Neuron (in vitro differentiated cells): ENCODE results near the gene TCN2.
"Not testable (repeated sequence)": the region's sequence is repeated elsewhere in the genome, so short reads cannot be mapped to it uniquely, and the experiment has no call there.

Source experiments
- H2AFZ ChIP-seq: one replicate; pipeline ENCODE4 v1.6.1; 2013; ENCODE audit warnings: low read depth, mild to moderate bottlenecking, inconsistent platforms, low read length, moderate library complexity
- H3K27me3 ChIP-seq: one replicate; pipeline ENCODE4 v1.6.1; 2013; ENCODE audit warnings: low read length; ENCODE audit not compliant: insufficient read depth
- H3K36me3 ChIP-seq: one replicate; pipeline ENCODE4 v1.6.1; 2013; ENCODE audit warnings: low read length; ENCODE audit not compliant: insufficient read depth
- H3K4me1 ChIP-seq: one replicate; pipeline ENCODE4 v1.6.1; 2013; ENCODE audit warnings: low read length; ENCODE audit not compliant: insufficient read depth
- H3K4me3 ChIP-seq: 2 replicates; pipeline ENCODE4 v1.5.1; 2013; ENCODE audit warnings: mild to moderate bottlenecking, low read length, moderate library complexity
- H3K9me3 ChIP-seq: one replicate; pipeline ENCODE4 v1.6.1; 2013; ENCODE audit warnings: low read length

TCN2 gene

GRCh38 chr22:30586414-30586813, 20.6 kb upstream of the TCN2 start:
- peaks cover 80% of the 10 kb centered on the region for H3K36me3 ChIP-seq
- H3K4me3 ChIP-seq: no peak overlapping the region
- H3K9me3 ChIP-seq: no peaks in the 10 kb centered on the region
- no peaks in the 10 kb centered on the region for H3K27me3 ChIP-seq
- peaks cover 10% of the 10 kb centered on the region for H3K4me1 ChIP-seq
- no peak overlapping the region for H2AFZ ChIP-seq

- Histone ChIP-seq H3K9me3 (no peaks in the 10 kb centered on the region), H2AFZ (no peak overlapping the region), H3K4me1 (peaks cover 10% of the 10 kb centered on the region), H3K36me3 (peaks cover 35% of the 10 kb centered on the region), H3K27me3 (no peaks in the 10 kb centered on the region), H3K4me3 (peak overlapping the region; percentile 82)
Measured at GRCh38 chr22:30591191-30591587, 15.8 kb upstream of the TCN2 start.

- Histone ChIP-seq H3K4me3 (peak within 1 kb of the TSS; percentile 82), H3K4me1 (peaks cover 10% of the 10 kb centered on the region), H3K9me3 (no peaks in the 10 kb centered on the region), H3K27me3 (no peaks in the 10 kb centered on the region), H2AFZ (no peak within 1 kb of the TSS), H3K36me3 (peaks cover 29% of the 10 kb centered on the region)
Measured at GRCh38 chr22:30591588-30592359, 15.2 kb upstream of the TCN2 start, which contains the start of gene PES1. Gene PES1, minus strand, starts transcription at chr22:30591910. Its CDS starts 77 bp downstream, at chr22:30591833.

- not testable (repeated sequence) for H3K27me3 ChIP-seq, H2AFZ ChIP-seq, H3K9me3 ChIP-seq
- peaks cover 23% of the 10 kb centered on the region for H3K36me3 ChIP-seq
- H3K4me3 ChIP-seq: peak overlapping the region; percentile 17
- peaks cover 10% of the 10 kb centered on the region for H3K4me1 ChIP-seq
Measured at GRCh38 chr22:30592360-30592713, 14.6 kb upstream of the TCN2 start.

GRCh38 chr22:30596199-30596598, 10.8 kb upstream of the TCN2 start:
- no peaks in the 10 kb centered on the region for H3K4me1 ChIP-seq
- H2AFZ ChIP-seq: no peak overlapping the region
- no peak overlapping the region for H3K4me3 ChIP-seq

GRCh38 chr22:30596886-30597285, 10.1 kb upstream of the TCN2 start:
- Histone ChIP-seq H3K36me3 (no peaks in the 10 kb centered on the region), H3K4me1 (no peaks in the 10 kb centered on the region), H3K4me3 (no peak overlapping the region), H2AFZ (no peak overlapping the region), H3K9me3 (no peaks in the 10 kb centered on the region), H3K27me3 (no peaks in the 10 kb centered on the region)

More at GRCh38 chr22:30596199-30596598, 10.8 kb upstream of the TCN2 start:
- H3K27me3 ChIP-seq: no peaks in the 10 kb centered on the region
- no peaks in the 10 kb centered on the region for H3K36me3 ChIP-seq
- no peaks in the 10 kb centered on the region for H3K9me3 ChIP-seq

GRCh38 chr22:30598986-30599385, 8.0 kb upstream of the TCN2 start:
- Histone ChIP-seq H2AFZ (no peak overlapping the region), H3K9me3 (no peaks in the 10 kb centered on the region), H3K4me1 (no peaks in the 10 kb centered on the region), H3K27me3 (no peaks in the 10 kb centered on the region), H3K4me3 (no peak overlapping the region), H3K36me3 (no peaks in the 10 kb centered on the region)

- no peak overlapping the region for H3K4me3 ChIP-seq
- H3K36me3 ChIP-seq: no peaks in the 10 kb centered on the region
- peaks cover 1% of the 10 kb centered on the region for H3K4me1 ChIP-seq
- no peak overlapping the region for H2AFZ ChIP-seq
- no peaks in the 10 kb centered on the region for H3K27me3 ChIP-seq
- H3K9me3 ChIP-seq: no peaks in the 10 kb centered on the region
Measured at GRCh38 chr22:30600921-30601320, 6.1 kb upstream of the TCN2 start.

- no peaks in the 10 kb centered on the region for H3K27me3 ChIP-seq
- peaks cover 6% of the 10 kb centered on the region for H3K4me1 ChIP-seq
- H3K9me3 ChIP-seq: no peaks in the 10 kb centered on the region
- no peak overlapping the region for H2AFZ ChIP-seq
- H3K4me3 ChIP-seq: no peak overlapping the region
- H3K36me3 ChIP-seq: no peaks in the 10 kb centered on the region
Measured at GRCh38 chr22:30601464-30601863, 5.5 kb upstream of the TCN2 start.

- H3K27me3 ChIP-seq: no peaks in the 10 kb centered on the region
- H3K4me1 ChIP-seq: peaks cover 6% of the 10 kb centered on the region
- H3K4me3 ChIP-seq: no peak overlapping the region
- H3K9me3 ChIP-seq: no peaks in the 10 kb centered on the region
- H3K36me3 ChIP-seq: no peaks in the 10 kb centered on the region
- no peak overlapping the region for H2AFZ ChIP-seq
Measured at GRCh38 chr22:30602049-30602448, 4.9 kb upstream of the TCN2 start.

GRCh38 chr22:30603801-30604200, 3.2 kb upstream of the TCN2 start:
- no peaks in the 10 kb centered on the region for H3K36me3 ChIP-seq
- H3K4me1 ChIP-seq: peaks cover 23% of the 10 kb centered on the region
- no peaks in the 10 kb centered on the region for H3K27me3 ChIP-seq
- no peak overlapping the region for H2AFZ ChIP-seq
- H3K9me3 ChIP-seq: no peaks in the 10 kb centered on the region
- no peak overlapping the region for H3K4me3 ChIP-seq

- Histone ChIP-seq H3K9me3 (no peaks in the 10 kb centered on the region), H3K4me1 (peaks cover 32% of the 10 kb centered on the region), H3K4me3 (no peak overlapping the region), H3K36me3 (no peaks in the 10 kb centered on the region), H3K27me3 (no peaks in the 10 kb centered on the region), H2AFZ (no peak overlapping the region)
Measured at GRCh38 chr22:30604723-30605122, 2.3 kb upstream of the TCN2 start.

GRCh38 chr22:30605449-30606110, 1.4 kb upstream of the TCN2 start:
- Histone ChIP-seq H2AFZ (peak overlapping the region; percentile 2), H3K36me3 (peaks cover 3% of the 10 kb centered on the region), H3K27me3 (no peaks in the 10 kb centered on the region), H3K4me3 (no peak overlapping the region), H3K9me3 (no peaks in the 10 kb centered on the region), H3K4me1 (peaks cover 33% of the 10 kb centered on the region)
